Measurements from ENCODE around the gene NEGR1. TPM values are rescaled to one million over a fixed set of nuclear protein-coding genes. Genes with fewer than 3 reads are reported as not detected.

The NEGR1 gene
- polyA plus RNA-seq, 1 donor from 2014 or later: 47.4 TPM

DNA sequence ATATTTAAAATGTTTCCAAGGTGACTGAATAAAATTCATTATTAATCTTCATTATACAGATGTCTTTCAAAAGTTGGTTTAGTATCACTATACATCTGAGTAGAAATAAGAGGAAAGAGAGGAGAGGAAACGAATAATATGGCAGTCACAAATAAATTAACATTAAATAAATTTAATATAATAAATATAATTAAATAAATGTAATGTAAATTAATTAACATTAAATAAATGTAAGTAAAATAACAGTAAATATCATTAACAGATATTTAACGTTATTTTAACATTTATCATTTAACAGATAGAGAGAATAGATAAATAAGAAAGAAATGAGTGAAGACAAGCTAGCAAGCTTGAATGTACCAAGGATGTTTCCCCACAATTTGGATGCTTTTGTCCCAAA is 592.7 kb downstream of the NEGR1 start:
- Histone ChIP-seq H3K27me3 (ENCODE audit: insufficient read depth, low read depth, low read length) (no peaks in the 10 kb centered on the region), H3K9me3 (ENCODE audit: low read length) (no peaks in the 10 kb centered on the region), H3K36me3 (ENCODE audit: insufficient read depth, low read length) (no peaks in the 10 kb centered on the region), H3K9ac (ENCODE audit: low read length) (no peak overlapping the region), H3K27ac (ENCODE audit: low read length) (no peak overlapping the region), H4K20me1 (ENCODE audit: insufficient read depth) (no peaks in the 10 kb centered on the region), H3F3A (ENCODE audit: insufficient read depth, low read length, poor library complexity, severe bottlenecking) (no peaks in the 10 kb centered on the region), H3K79me2 (replicated peaks; ENCODE audit: insufficient read depth, low read length) (no peaks in the 10 kb centered on the region), H2AFZ (ENCODE audit: low read depth, low read length) (no peak overlapping the region), H3K9me2 (ENCODE audit: insufficient read depth, low read length) (no peaks in the 10 kb centered on the region), H3K4me3 (ENCODE audit: low read length) (no peak overlapping the region), H3K4me2 (ENCODE audit: low read length) (no peak overlapping the region)
- no peak for TF ChIP-seq RAD21 (conservative IDR thresholded peaks at IDR 0.05)
- no peak for TF ChIP-seq TAF1 (IDR thresholded peaks at IDR 0.05; ENCODE audit: low read depth)
- no peak for TF ChIP-seq SMC3 (conservative IDR thresholded peaks at IDR 0.05; ENCODE audit: poor library complexity)
- no peak for TF ChIP-seq EP300 (conservative IDR thresholded peaks at IDR 0.05; ENCODE audit: poor library complexity, severe bottlenecking)
- no peak for TF ChIP-seq MXI1 (conservative IDR thresholded peaks at IDR 0.05; ENCODE audit: poor library complexity, severe bottlenecking)
- TF ChIP-seq, protein P1, sequence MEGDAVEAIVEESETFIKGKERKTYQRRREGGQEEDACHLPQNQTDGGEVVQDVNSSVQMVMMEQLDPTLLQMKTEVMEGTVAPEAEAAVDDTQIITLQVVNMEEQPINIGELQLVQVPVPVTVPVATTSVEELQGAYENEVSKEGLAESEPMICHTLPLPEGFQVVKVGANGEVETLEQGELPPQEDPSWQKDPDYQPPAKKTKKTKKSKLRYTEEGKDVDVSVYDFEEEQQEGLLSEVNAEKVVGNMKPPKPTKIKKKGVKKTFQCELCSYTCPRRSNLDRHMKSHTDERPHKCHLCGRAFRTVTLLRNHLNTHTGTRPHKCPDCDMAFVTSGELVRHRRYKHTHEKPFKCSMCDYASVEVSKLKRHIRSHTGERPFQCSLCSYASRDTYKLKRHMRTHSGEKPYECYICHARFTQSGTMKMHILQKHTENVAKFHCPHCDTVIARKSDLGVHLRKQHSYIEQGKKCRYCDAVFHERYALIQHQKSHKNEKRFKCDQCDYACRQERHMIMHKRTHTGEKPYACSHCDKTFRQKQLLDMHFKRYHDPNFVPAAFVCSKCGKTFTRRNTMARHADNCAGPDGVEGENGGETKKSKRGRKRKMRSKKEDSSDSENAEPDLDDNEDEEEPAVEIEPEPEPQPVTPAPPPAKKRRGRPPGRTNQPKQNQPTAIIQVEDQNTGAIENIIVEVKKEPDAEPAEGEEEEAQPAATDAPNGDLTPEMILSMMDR (IDR thresholded peaks at IDR 0.05; ENCODE audit: poor library complexity, severe bottlenecking): no peak
- TF ChIP-seq, protein P2, sequence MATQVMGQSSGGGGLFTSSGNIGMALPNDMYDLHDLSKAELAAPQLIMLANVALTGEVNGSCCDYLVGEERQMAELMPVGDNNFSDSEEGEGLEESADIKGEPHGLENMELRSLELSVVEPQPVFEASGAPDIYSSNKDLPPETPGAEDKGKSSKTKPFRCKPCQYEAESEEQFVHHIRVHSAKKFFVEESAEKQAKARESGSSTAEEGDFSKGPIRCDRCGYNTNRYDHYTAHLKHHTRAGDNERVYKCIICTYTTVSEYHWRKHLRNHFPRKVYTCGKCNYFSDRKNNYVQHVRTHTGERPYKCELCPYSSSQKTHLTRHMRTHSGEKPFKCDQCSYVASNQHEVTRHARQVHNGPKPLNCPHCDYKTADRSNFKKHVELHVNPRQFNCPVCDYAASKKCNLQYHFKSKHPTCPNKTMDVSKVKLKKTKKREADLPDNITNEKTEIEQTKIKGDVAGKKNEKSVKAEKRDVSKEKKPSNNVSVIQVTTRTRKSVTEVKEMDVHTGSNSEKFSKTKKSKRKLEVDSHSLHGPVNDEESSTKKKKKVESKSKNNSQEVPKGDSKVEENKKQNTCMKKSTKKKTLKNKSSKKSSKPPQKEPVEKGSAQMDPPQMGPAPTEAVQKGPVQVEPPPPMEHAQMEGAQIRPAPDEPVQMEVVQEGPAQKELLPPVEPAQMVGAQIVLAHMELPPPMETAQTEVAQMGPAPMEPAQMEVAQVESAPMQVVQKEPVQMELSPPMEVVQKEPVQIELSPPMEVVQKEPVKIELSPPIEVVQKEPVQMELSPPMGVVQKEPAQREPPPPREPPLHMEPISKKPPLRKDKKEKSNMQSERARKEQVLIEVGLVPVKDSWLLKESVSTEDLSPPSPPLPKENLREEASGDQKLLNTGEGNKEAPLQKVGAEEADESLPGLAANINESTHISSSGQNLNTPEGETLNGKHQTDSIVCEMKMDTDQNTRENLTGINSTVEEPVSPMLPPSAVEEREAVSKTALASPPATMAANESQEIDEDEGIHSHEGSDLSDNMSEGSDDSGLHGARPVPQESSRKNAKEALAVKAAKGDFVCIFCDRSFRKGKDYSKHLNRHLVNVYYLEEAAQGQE (IDR thresholded peaks at IDR 0.05; ENCODE audit: borderline replicate concordance): no peak
- no peak for TF ChIP-seq EZH2 (IDR thresholded peaks at IDR 0.05; ENCODE audit: borderline replicate concordance, insufficient read depth, low read length, poor library complexity, severe bottlenecking)
- TF ChIP-seq POLR2AphosphoS5 (IDR thresholded peaks at IDR 0.05): no peak

DNA sequence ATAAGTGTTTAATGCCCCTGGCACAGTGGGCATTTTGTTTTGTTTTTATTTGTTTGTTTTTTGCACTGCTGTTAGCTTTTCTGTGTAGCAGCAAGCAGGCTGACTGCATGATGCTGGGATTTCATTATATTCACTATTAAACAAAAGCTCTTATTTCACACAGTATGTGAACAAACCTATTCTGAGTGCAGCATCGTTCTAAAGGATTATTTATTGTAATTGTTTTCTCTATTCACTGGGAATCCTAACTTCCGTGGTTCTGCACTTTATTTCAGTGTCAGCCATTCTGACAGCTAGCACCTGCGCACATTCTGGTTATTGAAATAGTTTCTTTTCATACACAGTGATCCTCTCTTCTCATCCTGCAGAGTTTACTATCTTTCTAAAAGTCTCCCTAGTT is 595.0 kb downstream of the NEGR1 start:
- no peaks in the 10 kb centered on the region for H3K9me3 ChIP-seq (ENCODE audit: low read length)
- no peak overlapping the region for H3K9ac ChIP-seq (ENCODE audit: low read length)
- no peaks in the 10 kb centered on the region for H3K27me3 ChIP-seq (ENCODE audit: insufficient read depth, low read depth, low read length)
- H3F3A ChIP-seq (ENCODE audit: insufficient read depth, low read length, poor library complexity, severe bottlenecking): no peaks in the 10 kb centered on the region
- H3K4me2 ChIP-seq (ENCODE audit: low read length): no peak overlapping the region
- no peaks in the 10 kb centered on the region for H3K79me2 ChIP-seq (replicated peaks; ENCODE audit: insufficient read depth, low read length)
- no peaks in the 10 kb centered on the region for H3K36me3 ChIP-seq (ENCODE audit: insufficient read depth, low read length)
- H4K20me1 ChIP-seq (ENCODE audit: insufficient read depth): no peaks in the 10 kb centered on the region
- H2AFZ ChIP-seq (ENCODE audit: low read depth, low read length): no peak overlapping the region
- TF ChIP-seq EZH2 (IDR thresholded peaks at IDR 0.05; ENCODE audit: borderline replicate concordance, insufficient read depth, low read length, poor library complexity, severe bottlenecking) (no peak), MXI1 (conservative IDR thresholded peaks at IDR 0.05; ENCODE audit: poor library complexity, severe bottlenecking) (no peak), TAF1 (IDR thresholded peaks at IDR 0.05; ENCODE audit: low read depth) (no peak), SMC3 (conservative IDR thresholded peaks at IDR 0.05; ENCODE audit: poor library complexity) (no peak), RAD21 (conservative IDR thresholded peaks at IDR 0.05) (no peak), POLR2AphosphoS5 (IDR thresholded peaks at IDR 0.05) (no peak), EP300 (conservative IDR thresholded peaks at IDR 0.05; ENCODE audit: poor library complexity, severe bottlenecking) (no peak)
- TF ChIP-seq, protein P2 (IDR thresholded peaks at IDR 0.05; ENCODE audit: borderline replicate concordance): no peak
- TF ChIP-seq, protein P1 (IDR thresholded peaks at IDR 0.05; ENCODE audit: poor library complexity, severe bottlenecking): no peak
- H3K4me3 ChIP-seq (ENCODE audit: low read length): no peak overlapping the region
- no peak overlapping the region for H3K27ac ChIP-seq (ENCODE audit: low read length)
- no peaks in the 10 kb centered on the region for H3K9me2 ChIP-seq (ENCODE audit: insufficient read depth, low read length)
